HEK293T (cell line): Measurements from ENCODE around the gene HPCAL1.

Experiments used
- ARNT ChIP-seq: fragments of 450-650 bp; IDR thresholded peaks from 2 replicates; pipeline ENCODE4 v1.6.1; 2017; ENCODE audit warnings: mild to moderate bottlenecking
- BHLHE40 ChIP-seq: fragments of 450-650 bp; IDR thresholded peaks from 2 replicates; pipeline ENCODE4 v1.6.1; 2016; ENCODE audit warnings: mild to moderate bottlenecking, moderate library complexity, borderline replicate concordance
- FOXK2 ChIP-seq: fragments of 450-650 bp; IDR thresholded peaks from 2 replicates; pipeline ENCODE4 v1.6.1; 2016; ENCODE audit warnings: mild to moderate bottlenecking
- FOXM1 ChIP-seq: fragments of 450-650 bp; IDR thresholded peaks from 2 replicates; pipeline ENCODE4 v1.6.1; 2017; ENCODE audit warnings: mild to moderate bottlenecking, borderline replicate concordance
- LEF1 ChIP-seq: fragments of 450-650 bp; IDR thresholded peaks from 2 replicates; pipeline ENCODE4 v1.6.1; 2017; ENCODE audit warnings: mild to moderate bottlenecking, borderline replicate concordance
- NFRKB ChIP-seq: fragments of 450-650 bp; IDR thresholded peaks from 2 replicates; pipeline ENCODE4 v1.6.1; 2016; ENCODE audit warnings: mild to moderate bottlenecking, moderate library complexity
- SP1 ChIP-seq: fragments of 450-650 bp; IDR thresholded peaks from 2 replicates; pipeline ENCODE4 v1.6.1; 2017
- SUZ12 ChIP-seq: fragments of 450-650 bp; IDR thresholded peaks from 2 replicates; pipeline ENCODE4 v1.6.1; 2016; ENCODE audit warnings: mild to moderate bottlenecking

GRCh38 chr2:10264506-10265328 is 38.0 kb upstream of the HPCAL1 start:
- TF ChIP-seq FOXM1 (no peak), BHLHE40 (no peak), SP1 (no peak), LEF1 (no peak), FOXK2 (no peak), SUZ12 (no peak), ARNT (no peak), NFRKB (no peak)
